ENCODE measurements around the gene ZBTB24.

The ZBTB24 gene

GRCh38 chr6:109428889-109429477 is 54.0 kb downstream of the ZBTB24 start:
- DNase-seq: no peak
- Histone ChIP-seq H3K4me1 (ENCODE audit: control insufficient read depth, insufficient read depth, low read length, poor library complexity, severe bottlenecking) (no peaks in the 10 kb centered on the region), H3K36me3 (ENCODE audit: control insufficient read depth, insufficient read depth, low read length) (no peaks in the 10 kb centered on the region), H3K27ac (ENCODE audit: insufficient read depth, low read length, poor library complexity, severe bottlenecking) (no peak overlapping the region), H3K4me3 (ENCODE audit: insufficient read depth, low read depth, low read length, poor library complexity, severe bottlenecking) (no peak overlapping the region), H3K27me3 (replicated peaks; ENCODE audit: control insufficient read depth, insufficient read depth, low read length, poor library complexity, severe bottlenecking) (no peaks in the 10 kb centered on the region), H3K9me3 (ENCODE audit: control insufficient read depth, low read length) (no peaks in the 10 kb centered on the region)

DNA sequence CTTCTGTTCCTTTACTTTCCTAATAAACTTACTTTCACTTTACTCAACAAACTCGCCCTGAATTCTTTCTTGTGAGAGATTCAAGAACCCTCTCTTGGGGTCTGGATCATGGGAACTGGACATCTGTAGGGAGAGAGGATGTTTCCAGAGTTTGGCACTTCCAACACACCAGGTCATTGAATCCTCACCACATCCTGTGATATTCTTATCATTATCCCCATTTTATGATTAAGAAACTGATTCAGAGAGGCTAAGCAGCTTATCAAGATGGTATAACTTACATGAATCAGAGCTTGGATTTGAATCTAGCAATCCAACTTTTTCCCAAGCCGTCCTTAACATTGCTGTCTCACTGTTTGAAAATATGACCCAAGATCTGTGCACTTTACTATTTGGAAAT is 58.1 kb downstream of the ZBTB24 start:
- no peak for DNase-seq
- H3K4me1 ChIP-seq (ENCODE audit: control insufficient read depth, insufficient read depth, low read length, poor library complexity, severe bottlenecking): no peaks in the 10 kb centered on the region
- H3K9me3 ChIP-seq (ENCODE audit: control insufficient read depth, low read length): no peaks in the 10 kb centered on the region
- H3K36me3 ChIP-seq (ENCODE audit: control insufficient read depth, insufficient read depth, low read length): no peaks in the 10 kb centered on the region
- H3K4me3 ChIP-seq (ENCODE audit: insufficient read depth, low read depth, low read length, poor library complexity, severe bottlenecking): no peak overlapping the region
- no peaks in the 10 kb centered on the region for H3K27me3 ChIP-seq (replicated peaks; ENCODE audit: control insufficient read depth, insufficient read depth, low read length, poor library complexity, severe bottlenecking)
- H3K27ac ChIP-seq (ENCODE audit: insufficient read depth, low read length, poor library complexity, severe bottlenecking): no peak overlapping the region

DNA sequence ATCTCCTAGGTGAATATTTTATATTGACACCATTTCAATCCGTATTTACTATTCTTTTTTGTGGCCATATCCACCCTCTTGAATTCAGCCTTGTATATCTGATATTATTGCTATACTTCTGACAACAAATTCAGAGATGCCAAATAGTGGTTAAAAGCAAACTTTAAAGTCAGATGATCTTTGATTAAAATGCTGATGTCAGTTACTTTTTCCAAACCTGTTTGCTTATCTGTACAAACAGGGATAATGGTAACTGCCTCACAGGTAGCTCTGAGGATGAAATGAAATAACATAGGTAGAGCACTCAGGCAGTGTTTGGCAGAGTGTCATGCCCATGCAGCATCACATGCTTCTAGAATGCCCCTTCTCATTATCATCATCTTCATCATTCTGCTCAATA is 61.8 kb downstream of the ZBTB24 start:
- no peak for DNase-seq
- no peaks in the 10 kb centered on the region for H3K9me3 ChIP-seq (ENCODE audit: control insufficient read depth, low read length)
- H3K4me3 ChIP-seq (ENCODE audit: insufficient read depth, low read depth, low read length, poor library complexity, severe bottlenecking): no peak overlapping the region
- H3K4me1 ChIP-seq (ENCODE audit: control insufficient read depth, insufficient read depth, low read length, poor library complexity, severe bottlenecking): no peaks in the 10 kb centered on the region
- no peaks in the 10 kb centered on the region for H3K36me3 ChIP-seq (ENCODE audit: control insufficient read depth, insufficient read depth, low read length)
- no peak overlapping the region for H3K27ac ChIP-seq (ENCODE audit: insufficient read depth, low read length, poor library complexity, severe bottlenecking)
- no peaks in the 10 kb centered on the region for H3K27me3 ChIP-seq (replicated peaks; ENCODE audit: control insufficient read depth, insufficient read depth, low read length, poor library complexity, severe bottlenecking)

DNA sequence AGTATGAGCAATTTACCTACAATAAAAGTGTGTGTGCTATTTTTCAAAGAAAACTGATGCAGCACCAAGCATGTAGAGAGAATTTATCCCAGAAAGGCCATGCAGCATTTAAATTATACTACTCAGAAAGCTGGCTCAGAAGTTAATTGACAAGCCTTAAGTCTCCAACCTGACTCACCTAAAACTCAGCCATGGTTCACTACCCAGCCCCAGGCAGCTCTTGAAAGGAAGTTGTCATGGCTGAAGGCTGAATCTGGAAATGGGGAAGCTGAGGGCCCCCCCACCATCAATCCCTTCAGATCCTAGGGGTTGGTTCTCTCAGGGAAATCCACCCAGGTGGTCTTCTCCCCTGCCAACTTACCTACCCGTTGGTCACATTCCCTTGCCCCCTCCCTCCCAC is 62.3 kb downstream of the ZBTB24 start:
- no peak overlapping the region for H3K27ac ChIP-seq (ENCODE audit: insufficient read depth, low read length, poor library complexity, severe bottlenecking)
- no peaks in the 10 kb centered on the region for H3K9me3 ChIP-seq (ENCODE audit: control insufficient read depth, low read length)
- DNase-seq: no peak

GRCh38 chr6:109417646-109418045 is 65.4 kb downstream of the ZBTB24 start:
- Histone ChIP-seq H3K27me3 (replicated peaks; ENCODE audit: control insufficient read depth, insufficient read depth, low read length, poor library complexity, severe bottlenecking) (no peaks in the 10 kb centered on the region), H3K36me3 (ENCODE audit: control insufficient read depth, insufficient read depth, low read length) (no peaks in the 10 kb centered on the region), H3K4me3 (ENCODE audit: insufficient read depth, low read depth, low read length, poor library complexity, severe bottlenecking) (no peak overlapping the region), H3K9me3 (ENCODE audit: control insufficient read depth, low read length) (no peaks in the 10 kb centered on the region), H3K4me1 (ENCODE audit: control insufficient read depth, insufficient read depth, low read length, poor library complexity, severe bottlenecking) (no peaks in the 10 kb centered on the region), H3K27ac (ENCODE audit: insufficient read depth, low read length, poor library complexity, severe bottlenecking) (no peak overlapping the region)
- DNase-seq: no peak

More for the DNA sequence above, 62.3 kb downstream of the ZBTB24 start:
- no peaks in the 10 kb centered on the region for H3K4me1 ChIP-seq (ENCODE audit: control insufficient read depth, insufficient read depth, low read length, poor library complexity, severe bottlenecking)
- no peak overlapping the region for H3K4me3 ChIP-seq (ENCODE audit: insufficient read depth, low read depth, low read length, poor library complexity, severe bottlenecking)
- no peaks in the 10 kb centered on the region for H3K27me3 ChIP-seq (replicated peaks; ENCODE audit: control insufficient read depth, insufficient read depth, low read length, poor library complexity, severe bottlenecking)
- no peaks in the 10 kb centered on the region for H3K36me3 ChIP-seq (ENCODE audit: control insufficient read depth, insufficient read depth, low read length)

All from effector memory CD4-positive, alpha-beta T cell (primary cell).